Activated naive CD4-positive, alpha-beta T cell treated with anti-CD3 and anti-CD28 coated beads, Interleukin-2, amount 10 ng/mL, durations not matched to agents 7 days and 5 days (primary cell): Measurements from ENCODE around the gene PHF2.

ENCODE experiments used
- CTCF ChIA-PET: fragments of 350-600 bp; sonication (Branson Sonifier 250); formaldehyde crosslinking; loops from one replicate; lab custom pipeline; 2021; ENCODE audit warnings: antibody characterized with exemption; lab: Charles Lee
- DNase-seq: peaks from one replicate; pipeline ENCODE4 v3.0.0-alpha.2; 2020
- H3K27ac Mint-ChIP-seq: one replicate; pipeline ENCODE4 v1.8.0; 2021; ENCODE audit warnings: mild to moderate bottlenecking, moderate library complexity, mixed read lengths
- H3K27me3 Mint-ChIP-seq: one replicate; pipeline ENCODE4 v1.8.0; 2021; ENCODE audit warnings: mild to moderate bottlenecking, mixed read lengths
- H3K36me3 Mint-ChIP-seq: one replicate; pipeline ENCODE4 v1.8.0; 2021; ENCODE audit warnings: mixed read lengths
- H3K4me1 Mint-ChIP-seq: one replicate; pipeline ENCODE4 v1.8.0; 2021; ENCODE audit warnings: mixed read lengths
- H3K4me3 Mint-ChIP-seq: one replicate; pipeline ENCODE4 v1.8.0; 2021; ENCODE audit warnings: mild to moderate bottlenecking, moderate library complexity, mixed read lengths
- H3K9me3 Mint-ChIP-seq: one replicate; pipeline ENCODE4 v1.8.0; 2021; ENCODE audit warnings: mixed read lengths

PHF2 gene

GRCh38 chr9:93576258-93577077 lies at the start of gene PHF2:
TSS of gene PHF2 (plus strand) at chr9:93576584. CDS start at chr9:93576774, 190 bp downstream.
- CTCF ChIA-PET, result interaction anchor here (3.0 kb wide), 1 partner anchor 10 kb away, joined by 12 read pairs; no protein-coding TSS in a partner anchor
- peak within 1 kb of the TSS; percentile 87 for H3K4me3 Mint-ChIP-seq
- H3K9me3 Mint-ChIP-seq, result no peaks in the 10 kb centered on the region
- peaks cover 10% of the 10 kb centered on the region for H3K27me3 Mint-ChIP-seq
- DNase-seq, result peak; percentile 56
- H3K27ac Mint-ChIP-seq, result peak within 1 kb of the TSS; percentile 91
- H3K4me1 Mint-ChIP-seq, result peaks cover 38% of the 10 kb centered on the region
- peaks cover 3% of the 10 kb centered on the region for H3K36me3 Mint-ChIP-seq

- peaks cover 57% of the 10 kb centered on the region for H3K36me3 Mint-ChIP-seq
- H3K27me3 Mint-ChIP-seq, result no peaks in the 10 kb centered on the region
- peaks cover 2% of the 10 kb centered on the region for H3K4me1 Mint-ChIP-seq
- CTCF ChIA-PET, result no interaction called here
- no peaks in the 10 kb centered on the region for H3K9me3 Mint-ChIP-seq
- H3K27ac Mint-ChIP-seq, result no peak overlapping the region
- H3K4me3 Mint-ChIP-seq, result no peak overlapping the region
- DNase-seq, result no peak
Observed at GRCh38 chr9:93531374-93531773, 45.0 kb upstream of the PHF2 start.

- Mint-ChIP-seq H3K27ac (no peak overlapping the region), H3K27me3 (no peaks in the 10 kb centered on the region), H3K4me1 (peaks cover 2% of the 10 kb centered on the region), H3K36me3 (peaks cover 49% of the 10 kb centered on the region), H3K9me3 (no peaks in the 10 kb centered on the region), H3K4me3 (no peak overlapping the region)
- DNase-seq, result no peak
- CTCF ChIA-PET, result no interaction called here
Observed at GRCh38 chr9:93532141-93532540, 44.2 kb upstream of the PHF2 start.

GRCh38 chr9:93533863-93534262 lies 42.5 kb upstream of the PHF2 start:
- Mint-ChIP-seq H3K9me3 (no peaks in the 10 kb centered on the region), H3K36me3 (peaks cover 52% of the 10 kb centered on the region), H3K27ac (no peak overlapping the region), H3K4me3 (no peak overlapping the region), H3K4me1 (no peaks in the 10 kb centered on the region), H3K27me3 (no peaks in the 10 kb centered on the region)
- no peak for DNase-seq
- CTCF ChIA-PET, result interaction anchor here (1.9 kb wide), 1 partner anchor 32 kb away, joined by 7 read pairs; no protein-coding TSS in a partner anchor

GRCh38 chr9:93536167-93536566 lies 40.2 kb upstream of the PHF2 start:
- Mint-ChIP-seq H3K36me3 (peaks cover 42% of the 10 kb centered on the region), H3K4me1 (no peaks in the 10 kb centered on the region), H3K27ac (no peak overlapping the region), H3K4me3 (no peak overlapping the region), H3K27me3 (no peaks in the 10 kb centered on the region), H3K9me3 (no peaks in the 10 kb centered on the region)
- CTCF ChIA-PET, result interaction anchor here (1.1 kb wide), 1 partner anchor 30 kb away, joined by 4 read pairs; no protein-coding TSS in a partner anchor
- no peak for DNase-seq

GRCh38 chr9:93536874-93537273 lies 39.5 kb upstream of the PHF2 start:
- H3K36me3 Mint-ChIP-seq, result peaks cover 40% of the 10 kb centered on the region
- DNase-seq, result no peak
- no peaks in the 10 kb centered on the region for H3K9me3 Mint-ChIP-seq
- H3K27ac Mint-ChIP-seq, result no peak overlapping the region
- CTCF ChIA-PET, result interaction anchor here (1.1 kb wide), 1 partner anchor 29 kb away, joined by 4 read pairs; no protein-coding TSS in a partner anchor
- H3K27me3 Mint-ChIP-seq, result no peaks in the 10 kb centered on the region
- no peak overlapping the region for H3K4me3 Mint-ChIP-seq
- H3K4me1 Mint-ChIP-seq, result no peaks in the 10 kb centered on the region

- CTCF ChIA-PET, result no interaction called here
- Mint-ChIP-seq H3K4me1 (no peaks in the 10 kb centered on the region), H3K36me3 (peaks cover 32% of the 10 kb centered on the region), H3K9me3 (no peaks in the 10 kb centered on the region), H3K4me3 (no peak overlapping the region), H3K27ac (no peak overlapping the region), H3K27me3 (no peaks in the 10 kb centered on the region)
- no peak for DNase-seq
Observed at GRCh38 chr9:93540305-93540704, 36.1 kb upstream of the PHF2 start.

GRCh38 chr9:93541005-93541404 lies 35.4 kb upstream of the PHF2 start:
- no peaks in the 10 kb centered on the region for H3K27me3 Mint-ChIP-seq
- no peak overlapping the region for H3K27ac Mint-ChIP-seq
- H3K36me3 Mint-ChIP-seq, result peaks cover 32% of the 10 kb centered on the region
- H3K4me1 Mint-ChIP-seq, result no peaks in the 10 kb centered on the region
- no peaks in the 10 kb centered on the region for H3K9me3 Mint-ChIP-seq
- H3K4me3 Mint-ChIP-seq, result no peak overlapping the region
- DNase-seq, result no peak
- CTCF ChIA-PET, result no interaction called here

GRCh38 chr9:93541581-93542349 lies 34.6 kb upstream of the PHF2 start:
- no peaks in the 10 kb centered on the region for H3K27me3 Mint-ChIP-seq
- no peak overlapping the region for H3K27ac Mint-ChIP-seq
- H3K36me3 Mint-ChIP-seq, result peaks cover 37% of the 10 kb centered on the region
- no peaks in the 10 kb centered on the region for H3K9me3 Mint-ChIP-seq
- no peak overlapping the region for H3K4me3 Mint-ChIP-seq
- no peaks in the 10 kb centered on the region for H3K4me1 Mint-ChIP-seq
- DNase-seq, result no peak
- CTCF ChIA-PET, result no interaction called here

GRCh38 chr9:93543117-93543516 lies 33.3 kb upstream of the PHF2 start:
- Mint-ChIP-seq H3K4me1 (no peaks in the 10 kb centered on the region), H3K27me3 (no peaks in the 10 kb centered on the region), H3K4me3 (no peak overlapping the region), H3K9me3 (no peaks in the 10 kb centered on the region), H3K36me3 (peaks cover 37% of the 10 kb centered on the region), H3K27ac (no peak overlapping the region)
- no peak for DNase-seq
- CTCF ChIA-PET, result interaction anchor here (1.1 kb wide), 1 partner anchor 23 kb away, joined by 3 read pairs; no protein-coding TSS in a partner anchor

GRCh38 chr9:93546356-93546755 lies 30.0 kb upstream of the PHF2 start:
- Mint-ChIP-seq H3K4me3 (no peak overlapping the region), H3K4me1 (no peaks in the 10 kb centered on the region), H3K27ac (no peak overlapping the region), H3K27me3 (no peaks in the 10 kb centered on the region), H3K36me3 (peaks cover 42% of the 10 kb centered on the region), H3K9me3 (no peaks in the 10 kb centered on the region)
- DNase-seq, result no peak
- CTCF ChIA-PET, result no interaction called here

- H3K27ac Mint-ChIP-seq, result no peak overlapping the region
- no peak for DNase-seq
- no peaks in the 10 kb centered on the region for H3K27me3 Mint-ChIP-seq
- CTCF ChIA-PET, result interaction anchor here (0.6 kb wide), 1 partner anchor 144 kb away, joined by 3 read pairs; no protein-coding TSS in a partner anchor
- H3K4me3 Mint-ChIP-seq, result no peak overlapping the region
- H3K9me3 Mint-ChIP-seq, result no peaks in the 10 kb centered on the region
- peaks cover 48% of the 10 kb centered on the region for H3K36me3 Mint-ChIP-seq
- no peaks in the 10 kb centered on the region for H3K4me1 Mint-ChIP-seq
Observed at GRCh38 chr9:93549611-93550010, 26.8 kb upstream of the PHF2 start.

- Mint-ChIP-seq H3K4me1 (no peaks in the 10 kb centered on the region), H3K36me3 (peaks cover 52% of the 10 kb centered on the region)
- CTCF ChIA-PET, result interaction anchor here (1.5 kb wide), 1 partner anchor 13 kb away, joined by 13 read pairs; no protein-coding TSS in a partner anchor
Observed at GRCh38 chr9:93552923-93553322, 23.5 kb upstream of the PHF2 start.

GRCh38 chr9:93555370-93555769 lies 21.0 kb upstream of the PHF2 start:
- H3K4me3 Mint-ChIP-seq, result no peak overlapping the region
- H3K4me1 Mint-ChIP-seq, result no peaks in the 10 kb centered on the region
- CTCF ChIA-PET, result interaction anchor here (1.5 kb wide), 1 partner anchor 11 kb away, joined by 6 read pairs; no protein-coding TSS in a partner anchor
- peaks cover 58% of the 10 kb centered on the region for H3K36me3 Mint-ChIP-seq
- H3K27ac Mint-ChIP-seq, result no peak overlapping the region
- no peaks in the 10 kb centered on the region for H3K27me3 Mint-ChIP-seq
- H3K9me3 Mint-ChIP-seq, result no peaks in the 10 kb centered on the region
- DNase-seq, result no peak

More at GRCh38 chr9:93552923-93553322, 23.5 kb upstream of the PHF2 start:
- Mint-ChIP-seq H3K27ac (no peak overlapping the region), H3K9me3 (no peaks in the 10 kb centered on the region), H3K4me3 (no peak overlapping the region), H3K27me3 (no peaks in the 10 kb centered on the region)
- DNase-seq, result no peak
